ENCODE results near the gene FUT9.
A peak's percentile ranks its signal among the peaks of the same experiment; 100 is the strongest.

FUT9 gene

GRCh38 chr6:96015518-96016333 lies at the start of gene FUT9:
TSS of gene FUT9 (plus strand) at chr6:96015974. CDS start at chr6:96203156, 187,182 bp downstream.
- peak; percentile 89 for DNase-seq (ENCODE audit: low spot score)

GRCh38 chr6:95967594-95967993 lies 48.2 kb upstream of the FUT9 start:
- DNase-seq (ENCODE audit: low spot score): no peak

- DNase-seq (ENCODE audit: low spot score): no peak
Measured at GRCh38 chr6:95973976-95974375, 41.8 kb upstream of the FUT9 start.

- no peak for DNase-seq (ENCODE audit: low spot score)
Measured at GRCh38 chr6:95978230-95978629, 37.5 kb upstream of the FUT9 start.

GRCh38 chr6:95991906-95992305 lies 23.9 kb upstream of the FUT9 start:
- no peak for DNase-seq (ENCODE audit: low spot score)

- no peak for DNase-seq (ENCODE audit: low spot score)
Measured at GRCh38 chr6:95994151-95994550, 21.6 kb upstream of the FUT9 start.

GRCh38 chr6:95998133-95998532 lies 17.6 kb upstream of the FUT9 start:
- DNase-seq (ENCODE audit: low spot score): no peak

- DNase-seq (ENCODE audit: low spot score): no peak
Measured at GRCh38 chr6:96001891-96002575, 13.7 kb upstream of the FUT9 start.

GRCh38 chr6:96002576-96002910 lies 13.2 kb upstream of the FUT9 start:
- DNase-seq (ENCODE audit: low spot score): no peak

GRCh38 chr6:96002912-96003311 lies 12.9 kb upstream of the FUT9 start:
- DNase-seq (ENCODE audit: low spot score): no peak

GRCh38 chr6:96007663-96008062 lies 8.1 kb upstream of the FUT9 start:
- DNase-seq (ENCODE audit: low spot score): no peak

GRCh38 chr6:96013531-96013930 lies 2.2 kb upstream of the FUT9 start:
- DNase-seq (ENCODE audit: low spot score): no peak

- no peak for DNase-seq (ENCODE audit: low spot score)
Measured at GRCh38 chr6:96014846-96015517, 792 bp upstream of the FUT9 start.

GRCh38 chr6:96016334-96017069 lies 728 bp downstream of the FUT9 start:
- DNase-seq (ENCODE audit: low spot score): no peak

GRCh38 chr6:96017070-96017359 lies 1.2 kb downstream of the FUT9 start:
- DNase-seq (ENCODE audit: low spot score): no peak

- DNase-seq (ENCODE audit: low spot score): no peak
Measured at GRCh38 chr6:96022225-96022624, 6.5 kb downstream of the FUT9 start.

- no peak for DNase-seq (ENCODE audit: low spot score)
Measured at GRCh38 chr6:96032661-96033060, 16.9 kb downstream of the FUT9 start.

- no peak for DNase-seq (ENCODE audit: low spot score)
Measured at GRCh38 chr6:96051555-96051954, 35.8 kb downstream of the FUT9 start.

- no peak for DNase-seq (ENCODE audit: low spot score)
Measured at GRCh38 chr6:96058082-96058481, 42.3 kb downstream of the FUT9 start.

- DNase-seq (ENCODE audit: low spot score): no peak
Measured at GRCh38 chr6:96059586-96059985, 43.8 kb downstream of the FUT9 start.

- no peak for DNase-seq (ENCODE audit: low spot score)
Measured at GRCh38 chr6:96060249-96060648, 44.5 kb downstream of the FUT9 start.

- no peak for DNase-seq (ENCODE audit: low spot score)
Measured at GRCh38 chr6:96065213-96065612, 49.4 kb downstream of the FUT9 start.

GRCh38 chr6:96066376-96066775 lies 50.6 kb downstream of the FUT9 start:
- no peak for DNase-seq (ENCODE audit: low spot score)
